Neural crest cell (in vitro differentiated cells): Measurements from ENCODE around the gene HAGHL. TPM values are rescaled to one million over a fixed set of nuclear protein-coding genes. Genes with fewer than 3 reads are reported as not detected.

Experiments used
- DNase-seq: peaks from one replicate; pipeline ENCODE4 v3.0.0; 2021; ENCODE audit warnings: low read depth, mixed read lengths, low spot score
- H3K27ac Mint-ChIP-seq: one replicate; pipeline ENCODE4 v1.8.0; 2021; ENCODE audit warnings: mild to moderate bottlenecking, mixed read lengths; ENCODE audit not compliant: unreplicated experiment
- H3K27me3 Mint-ChIP-seq: 2 replicates; pipeline ENCODE4 v1.8.0; 2021; ENCODE audit warnings: low read depth, mild to moderate bottlenecking, mixed read lengths
- H3K36me3 Mint-ChIP-seq: 2 replicates; pipeline ENCODE4 v1.8.0; 2021; ENCODE audit warnings: low read depth, mild to moderate bottlenecking, mixed read lengths
- H3K4me1 Mint-ChIP-seq: 2 replicates; pipeline ENCODE4 v1.8.0; 2021; ENCODE audit warnings: mixed read lengths
- H3K4me3 Mint-ChIP-seq: one replicate; pipeline ENCODE4 v1.8.0; 2021; ENCODE audit warnings: mild to moderate bottlenecking, mixed read lengths
- H3K9me3 Mint-ChIP-seq: 2 replicates; pipeline ENCODE4 v1.8.0; 2021; ENCODE audit warnings: mixed read lengths
- CTCF ChIP-seq: fragments of 200-600 bp; sonication (generic); conservative IDR thresholded peaks from 2 replicates; pipeline ENCODE4 v1.5.0; 2021; ENCODE audit warnings: antibody characterized with exemption, mild to moderate bottlenecking
- total RNA-seq: library from RNA; stranded (reverse); gene quantifications from 2 replicates; pipeline ENCODE4 v1.2.1, GENCODE V29; 2021

HAGHL gene
- total RNA-seq, 1 donor from 2014 or later = 15.4 TPM

GRCh38 chr16:728131-728889 lies 1.4 kb downstream of the HAGHL start:
- DNase-seq = no peak
- H3K4me1 Mint-ChIP-seq = no peaks in the 10 kb centered on the region
- no peak for TF ChIP-seq CTCF
- H3K27me3 Mint-ChIP-seq = peaks cover 6% of the 10 kb centered on the region
- H3K9me3 Mint-ChIP-seq = no peaks in the 10 kb centered on the region
- H3K27ac Mint-ChIP-seq = no peak overlapping the region
- peak overlapping the region; percentile 59 for H3K4me3 Mint-ChIP-seq
- H3K36me3 Mint-ChIP-seq = no peaks in the 10 kb centered on the region

GRCh38 chr16:728890-729744 lies 2.2 kb downstream of the HAGHL start:
- Mint-ChIP-seq H3K4me3 (peak overlapping the region; percentile 59), H3K4me1 (no peaks in the 10 kb centered on the region), H3K36me3 (no peaks in the 10 kb centered on the region), H3K9me3 (no peaks in the 10 kb centered on the region), H3K27ac (no peak overlapping the region), H3K27me3 (peaks cover 6% of the 10 kb centered on the region)
- no peak for DNase-seq
- no peak for TF ChIP-seq CTCF

GRCh38 chr16:729768-730665 lies 3.1 kb downstream of the HAGHL start:
- no peaks in the 10 kb centered on the region for H3K9me3 Mint-ChIP-seq
- peak overlapping the region; percentile 41 for H3K4me3 Mint-ChIP-seq
- TF ChIP-seq CTCF = no peak
- no peaks in the 10 kb centered on the region for H3K4me1 Mint-ChIP-seq
- DNase-seq = no peak
- peaks cover 6% of the 10 kb centered on the region for H3K27me3 Mint-ChIP-seq
- no peak overlapping the region for H3K27ac Mint-ChIP-seq
- H3K36me3 Mint-ChIP-seq = no peaks in the 10 kb centered on the region

- Mint-ChIP-seq H3K9me3 (no peaks in the 10 kb centered on the region), H3K27ac (no peak overlapping the region), H3K36me3 (no peaks in the 10 kb centered on the region), H3K4me1 (no peaks in the 10 kb centered on the region), H3K27me3 (peaks cover 4% of the 10 kb centered on the region), H3K4me3 (no peak overlapping the region)
- no peak for DNase-seq
- TF ChIP-seq CTCF = no peak
Measured at GRCh38 chr16:730666-731509, 4.0 kb downstream of the HAGHL start.
